SK-N-SH (cell line): ENCODE results near the gene ITGAV. TPM values are rescaled to one million over a fixed set of nuclear protein-coding genes. Genes with fewer than 3 reads are reported as not detected.

Experiments used
- CTCF ChIA-PET: fragments of 300-600, 350-600 bp; formaldehyde crosslinking; extraction: SDS; loops from one replicate; lab custom pipeline; 2021; lab: Yijun Ruan, JAX
- POLR2A ChIA-PET: fragments of 350-600 bp; sonication (Branson Sonifier 250); formaldehyde crosslinking; extraction: SDS; loops from one replicate; lab custom pipeline; 2020; ENCODE audit warnings: antibody characterized with exemption, inconsistent platforms; lab: Yijun Ruan, JAX
- DNase-seq: peaks from one replicate; pipeline ENCODE4 v3.0.0; 2012
- H2AFZ ChIP-seq: fragments of 200-600 bp; sonication (generic); 2 replicates; pipeline ENCODE4 v1.8.1; 2016; ENCODE audit warnings: antibody characterized with exemption, mild to moderate bottlenecking, low read depth
- H3F3A ChIP-seq: fragments of 200-600 bp; sonication (generic); replicated peaks from 2 replicates; pipeline ENCODE3; 2016; ENCODE audit warnings: antibody characterized with exemption, mild to moderate bottlenecking; ENCODE audit not compliant: insufficient read depth
- H3K27ac ChIP-seq, 2 experiments: fragments of 200-500 bp in 1 of 2; fragments of 200-600 bp in 1 of 2; sonication (Bioruptor generic) in 1 of 2; sonication (generic), shearing (Covaris generic) in 1 of 2; 2 replicates each; pipeline versions ENCODE4 v1.5.1 to v1.6.1; 2014 to 2016; ENCODE audit warnings: low read depth in 2 of 2, inconsistent platforms in 1 of 2, low read length in 1 of 2, mild to moderate bottlenecking in 1 of 2, mixed read lengths in 1 of 2
- H3K27me3 ChIP-seq: fragments of 200-600 bp; sonication (generic), shearing (Covaris generic); 2 replicates; pipeline ENCODE4 v1.6.1; 2016; ENCODE audit warnings: mixed run types; ENCODE audit not compliant: insufficient read depth
- H3K36me3 ChIP-seq, 2 experiments: fragments of 200-500 bp in 1 of 2; fragments of 200-600 bp in 1 of 2; sonication (Bioruptor generic) in 1 of 2; sonication (generic) in 1 of 2; replicated peaks in 1 of 2; 2 replicates each; pipeline versions ENCODE3 to v1.5.1; 2014 to 2016; ENCODE audit warnings: low read length in 1 of 2, mild to moderate bottlenecking in 1 of 2; ENCODE audit not compliant: insufficient read depth in 2 of 2, control insufficient read depth in 1 of 2
- H3K4me1 ChIP-seq, 2 experiments: fragments of 200-500 bp in 1 of 2; fragments of 200-600 bp in 1 of 2; sonication (Bioruptor generic) in 1 of 2; sonication (generic), shearing (Covaris generic) in 1 of 2; 2 replicates each; pipeline versions ENCODE4 v1.5.1 to v1.6.1; 2014 to 2016; ENCODE audit warnings: low read depth in 1 of 2, low read length in 1 of 2, mixed run types in 1 of 2; ENCODE audit not compliant: insufficient read depth in 2 of 2, control insufficient read depth in 1 of 2
- H3K4me2 ChIP-seq: fragments of 200-600 bp; sonication (generic), shearing (Covaris generic); 2 replicates; pipeline ENCODE4 v1.6.1; 2017; ENCODE audit warnings: mixed run types
- H3K4me3 ChIP-seq, 2 experiments: fragments of 200-500 bp in 1 of 2; fragments of 200-600 bp in 1 of 2; sonication (Bioruptor generic) in 1 of 2; sonication (generic), shearing (Covaris generic) in 1 of 2; 2 replicates each; pipeline versions ENCODE4 v1.5.1 to v1.8.1; 2014 to 2016; ENCODE audit warnings: low read depth in 2 of 2, inconsistent platforms in 1 of 2, low read length in 1 of 2, mild to moderate bottlenecking in 1 of 2, mixed read lengths in 1 of 2, moderate library complexity in 1 of 2
- H3K79me2 ChIP-seq: fragments of 200-600 bp; sonication (generic); 2 replicates; pipeline ENCODE4 v1.8.1; 2017; ENCODE audit warnings: mild to moderate bottlenecking; ENCODE audit not compliant: insufficient read depth
- H3K9ac ChIP-seq: fragments of 200-600 bp; sonication (generic); 2 replicates; pipeline ENCODE4 v1.6.1; 2017; ENCODE audit warnings: mixed run types
- H3K9me2 ChIP-seq: fragments of 200-600 bp; sonication (generic); 2 replicates; pipeline ENCODE4 v1.6.1; 2017; ENCODE audit warnings: mixed run types
- H3K9me3 ChIP-seq: fragments of 200-600 bp; sonication (generic); 2 replicates; pipeline ENCODE4 v1.6.1; 2017; ENCODE audit warnings: mixed run types, mild to moderate bottlenecking, moderate library complexity
- H4K20me1 ChIP-seq: fragments of 200-600 bp; sonication (generic); 2 replicates; pipeline ENCODE4 v1.6.1; 2017; ENCODE audit warnings: mild to moderate bottlenecking, mixed run types; ENCODE audit not compliant: insufficient read depth
- CHD2 ChIP-seq: fragments of 150-350 bp; IDR thresholded peaks from 2 replicates; pipeline ENCODE4 v1.6.1; 2018; ENCODE audit warnings: low read length; ENCODE audit not compliant: partially characterized antibody
- ELF1 ChIP-seq: IDR thresholded peaks from 2 replicates; pipeline ENCODE4 v1.4.0; 2012
- EP300 ChIP-seq, 2 experiments: IDR thresholded peaks; 2 replicates each; pipeline versions ENCODE4 v1.4.0 to v1.6.1; 2012; ENCODE audit warnings: borderline replicate concordance in 1 of 2, low read depth in 1 of 2, low read length in 1 of 2
- EZH2phosphoT487 ChIP-seq: fragments of 200-600 bp; sonication (generic); IDR thresholded peaks from 2 replicates; pipeline ENCODE4 v1.6.1; 2017; ENCODE audit warnings: low read depth, mixed run types, mild to moderate bottlenecking, antibody characterized with exemption, moderate library complexity, borderline replicate concordance
- FOSL2 ChIP-seq: IDR thresholded peaks from 2 replicates; pipeline ENCODE4 v1.4.0; 2012; ENCODE audit warnings: low read depth, mild to moderate bottlenecking, moderate library complexity, borderline replicate concordance
- FOXM1 ChIP-seq: IDR thresholded peaks from 2 replicates; pipeline ENCODE4 v1.4.0; 2012; ENCODE audit warnings: low read depth, mild to moderate bottlenecking
- GABPA ChIP-seq: IDR thresholded peaks from 2 replicates; pipeline ENCODE4 v1.4.0; 2012; ENCODE audit warnings: low read depth, mild to moderate bottlenecking
- MAX ChIP-seq: IDR thresholded peaks from 2 replicates; pipeline ENCODE4 v1.4.0; 2012; ENCODE audit warnings: low read depth
- MEF2A ChIP-seq: IDR thresholded peaks from 2 replicates; pipeline ENCODE4 v1.4.0; 2012; ENCODE audit warnings: low read depth, borderline replicate concordance
- MXI1 ChIP-seq: IDR thresholded peaks from 2 replicates; pipeline ENCODE4 v1.6.1; 2012; ENCODE audit warnings: mild to moderate bottlenecking, low read depth, low read length, improper control_type of control experiment
- NFIC ChIP-seq: IDR thresholded peaks from 2 replicates; pipeline ENCODE4 v1.4.0; 2012; ENCODE audit warnings: borderline replicate concordance
- POLR2AphosphoS5 ChIP-seq: IDR thresholded peaks from 2 replicates; pipeline ENCODE4 v1.6.1; 2012; ENCODE audit warnings: low read depth, low read length
- RAD21 ChIP-seq: IDR thresholded peaks from 2 replicates; pipeline ENCODE4 v1.6.1; 2012; ENCODE audit warnings: mild to moderate bottlenecking, low read length
- RFX5 ChIP-seq: IDR thresholded peaks from 2 replicates; pipeline ENCODE4 v1.6.1; 2012; ENCODE audit warnings: mild to moderate bottlenecking, improper control_type of control experiment, low read length
- RXRA ChIP-seq: IDR thresholded peaks from 2 replicates; pipeline ENCODE4 v1.4.0; 2012; ENCODE audit warnings: low read depth, mild to moderate bottlenecking, borderline replicate concordance
- TCF12 ChIP-seq: IDR thresholded peaks from 2 replicates; pipeline ENCODE4 v1.4.0; 2012
- YY1 ChIP-seq: IDR thresholded peaks from 2 replicates; pipeline ENCODE4 v1.4.0; 2012; ENCODE audit warnings: low read depth, mild to moderate bottlenecking
- WGBS: methylation state at CpG from one replicate; pipeline ENCODE4 v1.1.6; 2017; ENCODE audit warnings: low lambda C conversion rate; 5-methylcytosine and 5-hydroxymethylcytosine counted together
- polyA plus RNA-seq, 3 experiments: library from polyadenylated mRNA; depleted of rRNA; stranded (reverse); fragments of >200 nt; gene quantifications; 2 replicates each; pipeline ENCODE4 v1.2.3, GENCODE V29; 2012
- TF ChIP-seq, protein P1 (sequence below): fragments of 150-350 bp; IDR thresholded peaks from 2 replicates; pipeline ENCODE4 v1.6.1; 2017; ENCODE audit warnings: antibody characterized with exemption, low read length, low read depth, borderline replicate concordance
- TF ChIP-seq, protein P2 (sequence below): fragments of 200-600 bp; sonication (generic); IDR thresholded peaks from 2 replicates; pipeline ENCODE4 v1.6.1; 2017; ENCODE audit warnings: antibody characterized with exemption, mild to moderate bottlenecking, moderate library complexity
- TF ChIP-seq, protein P3 (sequence below): IDR thresholded peaks from 2 replicates; pipeline ENCODE4; 2012

ITGAV gene
- polyA plus RNA-seq, 1 of the 3 experiments (the other 2 are of a cell fraction) = 24.3 TPM

- TF ChIP-seq, protein P1, sequence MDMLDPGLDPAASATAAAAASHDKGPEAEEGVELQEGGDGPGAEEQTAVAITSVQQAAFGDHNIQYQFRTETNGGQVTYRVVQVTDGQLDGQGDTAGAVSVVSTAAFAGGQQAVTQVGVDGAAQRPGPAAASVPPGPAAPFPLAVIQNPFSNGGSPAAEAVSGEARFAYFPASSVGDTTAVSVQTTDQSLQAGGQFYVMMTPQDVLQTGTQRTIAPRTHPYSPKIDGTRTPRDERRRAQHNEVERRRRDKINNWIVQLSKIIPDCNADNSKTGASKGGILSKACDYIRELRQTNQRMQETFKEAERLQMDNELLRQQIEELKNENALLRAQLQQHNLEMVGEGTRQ = no peak
- TF ChIP-seq FOXM1 (no peak), ELF1 (no peak)
Observed at GRCh38 chr2:186632417-186632816, 42.6 kb downstream of the ITGAV start (continued).

- Histone ChIP-seq H3K27ac (no peak overlapping the region), H3K79me2 (peaks cover 22% of the 10 kb centered on the region; the same call in 1 of the 2 replicates), H4K20me1 (no peaks in the 10 kb centered on the region), H3K27me3 (no peaks in the 10 kb centered on the region), H3K9me2 (no peaks in the 10 kb centered on the region; the same call in 1 of the 2 replicates), H3K36me3 (peaks cover 19 to 38% of the 10 kb centered on the region in 2 experiments), H3K4me2 (no peak overlapping the region), H2AFZ (no peak overlapping the region), H3K9me3 (no peaks in the 10 kb centered on the region), H3K9ac (no peak overlapping the region), H3F3A (peaks cover 5% of the 10 kb centered on the region), H3K4me1 (no peaks in the 10 kb centered on the region; a peak in 1 of 4 replicates), H3K4me3 (no peak overlapping the region)
- no peak for DNase-seq
- TF ChIP-seq RAD21 (no peak), TCF12 (no peak), RXRA (no peak), ELF1 (no peak), EZH2phosphoT487 (no peak), FOXM1 (no peak), FOSL2 (no peak)
- TF ChIP-seq, protein P2, sequence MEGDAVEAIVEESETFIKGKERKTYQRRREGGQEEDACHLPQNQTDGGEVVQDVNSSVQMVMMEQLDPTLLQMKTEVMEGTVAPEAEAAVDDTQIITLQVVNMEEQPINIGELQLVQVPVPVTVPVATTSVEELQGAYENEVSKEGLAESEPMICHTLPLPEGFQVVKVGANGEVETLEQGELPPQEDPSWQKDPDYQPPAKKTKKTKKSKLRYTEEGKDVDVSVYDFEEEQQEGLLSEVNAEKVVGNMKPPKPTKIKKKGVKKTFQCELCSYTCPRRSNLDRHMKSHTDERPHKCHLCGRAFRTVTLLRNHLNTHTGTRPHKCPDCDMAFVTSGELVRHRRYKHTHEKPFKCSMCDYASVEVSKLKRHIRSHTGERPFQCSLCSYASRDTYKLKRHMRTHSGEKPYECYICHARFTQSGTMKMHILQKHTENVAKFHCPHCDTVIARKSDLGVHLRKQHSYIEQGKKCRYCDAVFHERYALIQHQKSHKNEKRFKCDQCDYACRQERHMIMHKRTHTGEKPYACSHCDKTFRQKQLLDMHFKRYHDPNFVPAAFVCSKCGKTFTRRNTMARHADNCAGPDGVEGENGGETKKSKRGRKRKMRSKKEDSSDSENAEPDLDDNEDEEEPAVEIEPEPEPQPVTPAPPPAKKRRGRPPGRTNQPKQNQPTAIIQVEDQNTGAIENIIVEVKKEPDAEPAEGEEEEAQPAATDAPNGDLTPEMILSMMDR = no peak
- POLR2A ChIA-PET = interaction anchor here (0.6 to 1.0 kb wide), 2 partner anchors 45 to 691 kb away, joined by 3 read pairs; partner anchors contain the start of gene ITGAV
- CTCF ChIA-PET = interaction anchor here (1.3 to 1.8 kb wide), 2 partner anchors 28 to 131 kb away, joined by 4 to 6 read pairs; no protein-coding TSS in a partner anchor
Observed at GRCh38 chr2:186634701-186635100, 44.8 kb downstream of the ITGAV start.

DNA sequence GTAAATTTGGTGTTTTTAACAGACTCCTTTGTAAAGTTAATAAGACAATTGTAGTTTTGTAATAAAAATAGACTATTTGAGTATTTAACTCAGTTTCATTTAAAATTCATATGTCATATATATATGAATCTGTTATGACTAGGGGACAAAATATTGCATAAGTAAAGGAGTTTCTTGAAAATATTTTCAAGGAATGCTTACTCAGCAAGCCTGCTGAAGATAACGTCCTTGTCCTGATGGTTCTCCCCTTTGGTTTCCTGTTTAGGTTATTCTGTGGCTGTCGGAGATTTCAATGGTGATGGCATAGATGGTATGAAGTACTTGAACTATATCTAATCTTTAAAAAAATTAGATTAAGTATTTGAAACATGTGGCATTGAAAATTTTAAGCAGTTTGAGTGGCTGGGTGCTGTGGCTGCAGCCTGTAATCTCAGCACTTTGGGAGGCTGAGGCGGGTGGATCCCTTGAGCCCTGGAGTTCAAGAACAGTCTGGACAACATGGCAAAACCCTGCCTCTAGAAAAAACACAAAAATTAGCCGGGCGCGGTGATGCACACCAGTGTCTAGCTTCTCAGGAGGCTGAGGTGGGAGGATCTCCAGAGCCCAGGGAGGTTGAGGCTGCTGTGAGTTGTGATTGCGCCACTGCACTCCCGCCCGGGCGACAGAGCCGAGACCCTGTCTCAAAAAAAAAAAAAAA lies 47.1 kb downstream of the ITGAV start:
- Histone ChIP-seq H3K4me3 (no peak overlapping the region), H3F3A (peaks cover 13% of the 10 kb centered on the region), H3K9me2 (no peaks in the 10 kb centered on the region; the same call in 1 of the 2 replicates), H2AFZ (no peak overlapping the region), H3K4me1 (peaks cover 0 to 12% of the 10 kb centered on the region in 2 experiments; a peak in 1 of 4 replicates), H3K9me3 (no peaks in the 10 kb centered on the region), H3K27me3 (no peaks in the 10 kb centered on the region), H3K9ac (no peak overlapping the region), H3K36me3 (peaks cover 32 to 34% of the 10 kb centered on the region in 2 experiments), H3K27ac (no peak overlapping the region), H3K79me2 (peaks cover 9% of the 10 kb centered on the region; the same call in 1 of the 2 replicates), H3K4me2 (no peak overlapping the region), H4K20me1 (no peaks in the 10 kb centered on the region)
- 95% methylated on average over 11 of the region's 11 CpGs for WGBS
- CTCF ChIA-PET = interaction anchor here (1.2 to 1.4 kb wide), 2 partner anchors 47 to 133 kb away, joined by 3 to 4 read pairs; partner anchors contain the start of gene ITGAV
- POLR2A ChIA-PET = no interaction called here
- no peak for DNase-seq
- no peak for TF ChIP-seq YY1
- TF ChIP-seq NFIC = no peak
- TF ChIP-seq TCF12 = no peak
- TF ChIP-seq, protein P2 = no peak
- TF ChIP-seq MAX = no peak
- TF ChIP-seq GABPA = no peak
- TF ChIP-seq EP300 (IDR thresholded peaks at IDR 0.05; ENCODE audit: borderline replicate concordance in 1 of 2, low read depth in 1 of 2, low read length in 1 of 2) = no peak
- TF ChIP-seq MXI1 = no peak
- TF ChIP-seq RFX5 = no peak
- no peak for TF ChIP-seq MEF2A
- TF ChIP-seq, protein P3, sequence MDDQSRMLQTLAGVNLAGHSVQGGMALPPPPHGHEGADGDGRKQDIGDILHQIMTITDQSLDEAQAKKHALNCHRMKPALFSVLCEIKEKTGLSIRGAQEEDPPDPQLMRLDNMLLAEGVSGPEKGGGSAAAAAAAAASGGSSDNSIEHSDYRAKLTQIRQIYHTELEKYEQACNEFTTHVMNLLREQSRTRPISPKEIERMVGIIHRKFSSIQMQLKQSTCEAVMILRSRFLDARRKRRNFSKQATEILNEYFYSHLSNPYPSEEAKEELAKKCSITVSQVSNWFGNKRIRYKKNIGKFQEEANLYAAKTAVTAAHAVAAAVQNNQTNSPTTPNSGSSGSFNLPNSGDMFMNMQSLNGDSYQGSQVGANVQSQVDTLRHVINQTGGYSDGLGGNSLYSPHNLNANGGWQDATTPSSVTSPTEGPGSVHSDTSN = no peak
- TF ChIP-seq POLR2AphosphoS5 = no peak
- TF ChIP-seq CHD2 = no peak
